Neuronal stem cell (in vitro differentiated cells): ENCODE data around the gene SPACA4.

ENCODE experiments used
- DNase-seq: peaks from one replicate; pipeline ENCODE4 v3.0.0-alpha.2; 2013; ENCODE audit warnings: low spot score
- H2AFZ ChIP-seq: one replicate; pipeline ENCODE4 v1.6.1; 2013; ENCODE audit warnings: mild to moderate bottlenecking, low read length, inconsistent platforms
- H2AK5ac ChIP-seq: 2 replicates; pipeline ENCODE4 v1.6.1; 2013; ENCODE audit warnings: low read depth, mild to moderate bottlenecking, inconsistent platforms, low read length, moderate library complexity, mixed read lengths
- H2BK120ac ChIP-seq: 2 replicates; pipeline ENCODE4 v1.6.1; 2013; ENCODE audit warnings: low read depth, mild to moderate bottlenecking, inconsistent platforms, low read length, moderate library complexity, mixed read lengths
- H2BK12ac ChIP-seq: one replicate; pipeline ENCODE4 v1.6.1; 2013; ENCODE audit warnings: low read length, inconsistent platforms
- H2BK15ac ChIP-seq: 2 replicates; pipeline ENCODE4 v1.6.1; 2013; ENCODE audit warnings: mild to moderate bottlenecking, low read length, inconsistent platforms, mixed read lengths
- H2BK5ac ChIP-seq: one replicate; pipeline ENCODE4 v1.6.1; 2013; ENCODE audit warnings: inconsistent platforms, mild to moderate bottlenecking, low read length, moderate library complexity
- H3K14ac ChIP-seq: one replicate; pipeline ENCODE4 v1.6.1; 2013; ENCODE audit warnings: low read length, inconsistent platforms
- H3K18ac ChIP-seq: 2 replicates; pipeline ENCODE4 v1.6.1; 2013; ENCODE audit warnings: low read length, inconsistent platforms
- H3K23ac ChIP-seq: 2 replicates; pipeline ENCODE4 v1.6.1; 2013; ENCODE audit warnings: low read depth, mild to moderate bottlenecking, mixed read lengths, low read length, inconsistent platforms; ENCODE audit not compliant: poor library complexity
- H3K27ac ChIP-seq: replicated peaks from 3 replicates; pipeline ENCODE4 v1.5.1; 2013; ENCODE audit warnings: low read length, inconsistent platforms
- H3K27me3 ChIP-seq, 3 experiments: 2 replicates each; pipeline ENCODE4 v1.6.1; 2013; ENCODE audit warnings: low read length in 3 of 3, mild to moderate bottlenecking in 2 of 3, inconsistent platforms in 1 of 3, low read depth in 1 of 3, mixed read lengths in 1 of 3, moderate library complexity in 1 of 3; ENCODE audit not compliant: control insufficient read depth in 3 of 3, insufficient read depth in 3 of 3
- H3K36me3 ChIP-seq, 2 donors: replicated peaks in 1 of 2; 2 replicates each; pipeline ENCODE4 v1.6.1; 2013; ENCODE audit warnings: low read length in 2 of 2; ENCODE audit not compliant: control insufficient read depth in 2 of 2, insufficient read depth in 2 of 2
- H3K4ac ChIP-seq: 2 replicates; pipeline ENCODE4 v1.6.1; 2013; ENCODE audit warnings: inconsistent platforms, mild to moderate bottlenecking, low read length, moderate library complexity
- H3K4me1 ChIP-seq, 2 donors: 1 replicate in 1 of 2; 2 replicates in 1 of 2; pipeline ENCODE4 v1.6.1; 2013; ENCODE audit warnings: low read length in 2 of 2, low read depth in 1 of 2; ENCODE audit not compliant: control insufficient read depth in 2 of 2, insufficient read depth in 1 of 2
- H3K4me2 ChIP-seq: one replicate; pipeline ENCODE4 v1.6.1; 2013; ENCODE audit warnings: mild to moderate bottlenecking, low read length, inconsistent platforms; ENCODE audit not compliant: insufficient read depth, poor library complexity, severe bottlenecking
- H3K4me3 ChIP-seq, 2 donors: 2 replicates each; pipeline ENCODE4 v1.5.1; 2013; ENCODE audit warnings: low read length in 2 of 2, mild to moderate bottlenecking in 2 of 2, inconsistent platforms in 1 of 2, moderate library complexity in 1 of 2
- H3K79me1 ChIP-seq: one replicate; pipeline ENCODE4 v1.6.1; 2013; ENCODE audit warnings: low read depth, mild to moderate bottlenecking, inconsistent platforms, low read length, moderate library complexity
- H3K9ac ChIP-seq: one replicate; pipeline ENCODE4 v1.6.1; 2013; ENCODE audit warnings: mild to moderate bottlenecking, low read depth, low read length, inconsistent platforms; ENCODE audit not compliant: poor library complexity
- H3K9me3 ChIP-seq, 2 donors: replicated peaks in 1 of 2; 2 replicates each; pipeline versions ENCODE3 to v1.6.1; 2013; ENCODE audit warnings: low read length in 2 of 2, mild to moderate bottlenecking in 2 of 2, inconsistent platforms in 1 of 2, low read depth in 1 of 2, mixed read lengths in 1 of 2, moderate library complexity in 1 of 2; ENCODE audit not compliant: control insufficient read depth in 2 of 2, insufficient read depth in 1 of 2
- H4K8ac ChIP-seq: one replicate; pipeline ENCODE4 v1.6.1; 2013; ENCODE audit warnings: low read depth, mild to moderate bottlenecking, inconsistent platforms, low read length, moderate library complexity
- H4K91ac ChIP-seq: one replicate; pipeline ENCODE4 v1.6.1; 2013; ENCODE audit warnings: low read length, low read depth, mild to moderate bottlenecking, inconsistent platforms; ENCODE audit not compliant: poor library complexity
- WGBS, 2 donors: extraction: QIAGEN DNeasy Blood & Tissue Kit; methylation state at CpG; one replicate each; pipeline ENCODE4 v1.1.7; 2013; ENCODE audit warnings: missing lambda C conversion rate in 2 of 2, mixed read lengths in 1 of 2; ENCODE audit not compliant: insufficient read length in 2 of 2, insufficient replicate concordance in 1 of 2; ENCODE audit errors: extremely low coverage in 2 of 2; 5-methylcytosine and 5-hydroxymethylcytosine counted together

The SPACA4 gene

GRCh38 chr19:48639483-48640375, 33.2 kb downstream of the SPACA4 start:
- H3K18ac ChIP-seq = peak overlapping the region; percentile 71
- no peak overlapping the region for H3K23ac ChIP-seq
- no peak overlapping the region for H2AFZ ChIP-seq
- no peak for DNase-seq
- no peak overlapping the region for H3K4ac ChIP-seq
- H2BK120ac ChIP-seq = peak overlapping the region; percentile 65
- peak overlapping the region; percentile 60 for H3K9ac ChIP-seq
- no peak overlapping the region for H3K4me2 ChIP-seq
- H2BK12ac ChIP-seq = peak overlapping the region; percentile 78
- peak overlapping the region; percentile 19 for H2BK15ac ChIP-seq
- no peak overlapping the region for H3K27ac ChIP-seq
- no peak overlapping the region for H3K4me3 ChIP-seq
- peaks cover 0 to 4% of the 10 kb centered on the region in 2 donors for H3K36me3 ChIP-seq
- H3K27me3 ChIP-seq = peaks cover 0 to 4% (median 0%) of the 10 kb centered on the region in 3 experiments
- peak overlapping the region; percentile 87 for H2BK5ac ChIP-seq
- no peak overlapping the region for H4K91ac ChIP-seq
- H3K79me1 ChIP-seq = peaks cover 6% of the 10 kb centered on the region
- H2AK5ac ChIP-seq = peak overlapping the region; percentile 62
- H4K8ac ChIP-seq = no peak overlapping the region
- H3K14ac ChIP-seq = no peak overlapping the region
- H3K4me1 ChIP-seq = peaks cover 16 to 25% of the 10 kb centered on the region in 2 donors
- H3K9me3 ChIP-seq = peaks cover 0 to 3% of the 10 kb centered on the region in 2 donors
- WGBS, 2 donors = no CpG with 5 or more reads among the region's 33 CpGs

GRCh38 chr19:48641850-48642249, 35.3 kb downstream of the SPACA4 start:
- Histone ChIP-seq H3K27ac (no peak overlapping the region), H3K4me2 (no peak overlapping the region), H3K4me3 (no peak overlapping the region), H3K36me3 (peaks cover 0 to 4% of the 10 kb centered on the region in 2 donors), H3K23ac (no peak overlapping the region), H3K4me1 (peaks cover 13 to 25% of the 10 kb centered on the region in 2 donors), H2BK15ac (no peak overlapping the region), H3K14ac (no peak overlapping the region), H2BK120ac (no peak overlapping the region), H4K8ac (no peak overlapping the region), H2BK12ac (no peak overlapping the region), H4K91ac (no peak overlapping the region), H3K27me3 (no peaks in the 10 kb centered on the region), H2AFZ (no peak overlapping the region), H2BK5ac (no peak overlapping the region), H3K9ac (no peak overlapping the region), H3K79me1 (peaks cover 9% of the 10 kb centered on the region), H3K18ac (no peak overlapping the region), H2AK5ac (peak overlapping the region; percentile 19), H3K9me3 (peaks cover 0 to 3% of the 10 kb centered on the region in 2 donors), H3K4ac (no peak overlapping the region)
- DNase-seq = no peak
- WGBS, 2 donors = no CpG with 5 or more reads among the region's 2 CpGs

GRCh38 chr19:48642862-48643261, 36.3 kb downstream of the SPACA4 start:
- Histone ChIP-seq H3K79me1 (peaks cover 9% of the 10 kb centered on the region), H3K4me3 (no peak overlapping the region), H3K14ac (no peak overlapping the region), H3K27me3 (no peaks in the 10 kb centered on the region), H3K4me2 (no peak overlapping the region), H3K18ac (no peak overlapping the region), H3K23ac (no peak overlapping the region), H3K4me1 (peaks cover 15 to 23% of the 10 kb centered on the region in 2 donors), H2AFZ (no peak overlapping the region), H2BK15ac (no peak overlapping the region), H3K9ac (no peak overlapping the region), H3K27ac (no peak overlapping the region), H4K91ac (no peak overlapping the region), H2BK12ac (no peak overlapping the region), H3K36me3 (peaks cover 0 to 4% of the 10 kb centered on the region in 2 donors), H3K4ac (no peak overlapping the region), H3K9me3 (peaks cover 0 to 3% of the 10 kb centered on the region in 2 donors), H2BK5ac (no peak overlapping the region), H4K8ac (no peak overlapping the region), H2AK5ac (no peak overlapping the region), H2BK120ac (no peak overlapping the region)
- WGBS, 2 donors = no CpG with 5 or more reads among the region's 5 CpGs
- no peak for DNase-seq

GRCh38 chr19:48644355-48644754, 37.8 kb downstream of the SPACA4 start:
- H3K4me2 ChIP-seq = peak overlapping the region; percentile 98
- no peak overlapping the region for H4K91ac ChIP-seq
- DNase-seq = no peak
- H4K8ac ChIP-seq = peak overlapping the region; percentile 19
- peak overlapping the region; percentile 96 for H2AK5ac ChIP-seq
- peak overlapping the region; percentile 75 for H2BK15ac ChIP-seq
- peak overlapping the region; percentile 66 for H2BK5ac ChIP-seq
- no peak overlapping the region for H2BK120ac ChIP-seq
- H3K4ac ChIP-seq = peak overlapping the region; percentile 76
- peaks cover 9% of the 10 kb centered on the region for H3K79me1 ChIP-seq
- H3K9ac ChIP-seq = no peak overlapping the region
- peaks cover 10 to 17% of the 10 kb centered on the region in 2 donors for H3K4me1 ChIP-seq
- H3K27me3 ChIP-seq = no peaks in the 10 kb centered on the region
- peaks cover 0 to 3% of the 10 kb centered on the region in 2 donors for H3K36me3 ChIP-seq
- no CpG with 5 or more reads among the region's 4 CpGs for whole genome bisulfite sequencing, 2 donors
- H3K27ac ChIP-seq = no peak overlapping the region
- peak overlapping the region; percentile 73 for H2BK12ac ChIP-seq
- peaks cover 0 to 1% of the 10 kb centered on the region in 2 donors for H3K9me3 ChIP-seq
- no peak overlapping the region for H3K14ac ChIP-seq
- H3K23ac ChIP-seq = peak overlapping the region; percentile 34
- H2AFZ ChIP-seq = peak overlapping the region; percentile 71
- peak overlapping the region; percentile 83 for H3K18ac ChIP-seq
- peak overlapping the region; percentile 3 to 31 for H3K4me3 ChIP-seq
